HEK293 (cell line): ENCODE data around the gene KANK2.
A peak's percentile ranks its signal among the peaks of the same experiment; 100 is the strongest.

Experiments
- AEBP2 ChIP-seq: fragments of 450-650 bp; formaldehyde crosslinking; IDR thresholded peaks from 2 replicates; pipeline ENCODE4 v1.5.1; 2016; ENCODE audit warnings: missing biosample characterization, missing genetic modification characterization, borderline replicate concordance
- CTCF ChIP-seq: fragments of 450-650 bp; formaldehyde crosslinking; IDR thresholded peaks from 2 replicates; pipeline ENCODE4 v1.5.1; 2016; ENCODE audit warnings: missing biosample characterization, missing genetic modification characterization
- HOXA7 ChIP-seq: sonication (generic); formaldehyde crosslinking; IDR thresholded peaks from 2 replicates; pipeline ENCODE4 v1.8.1; 2022; ENCODE audit warnings: missing genetic modification reagents, borderline replicate concordance
- KLF9 ChIP-seq: fragments of 450-650 bp; formaldehyde crosslinking; IDR thresholded peaks from 2 replicates; pipeline ENCODE4 v1.5.1; 2016; ENCODE audit warnings: missing biosample characterization, missing genetic modification characterization, low read depth
- PRDM1 ChIP-seq: fragments of 450-650 bp; formaldehyde crosslinking; IDR thresholded peaks from 2 replicates; pipeline ENCODE4; 2016; ENCODE audit warnings: missing biosample characterization, missing genetic modification characterization
- SP2 ChIP-seq: fragments of 450-650 bp; formaldehyde crosslinking; IDR thresholded peaks from 2 replicates; pipeline ENCODE4 v1.5.1; 2016; ENCODE audit warnings: missing biosample characterization, missing genetic modification characterization
- SP3 ChIP-seq: fragments of 450-650 bp; formaldehyde crosslinking; IDR thresholded peaks from 2 replicates; pipeline ENCODE4 v1.5.1; 2016; ENCODE audit warnings: missing biosample characterization, missing genetic modification characterization
- SP7 ChIP-seq: fragments of 450-650 bp; formaldehyde crosslinking; IDR thresholded peaks from 2 replicates; pipeline ENCODE4 v1.5.1; 2016; ENCODE audit warnings: missing biosample characterization, missing genetic modification characterization
- TRIM28 ChIP-seq: IDR thresholded peaks from 2 replicates; pipeline ENCODE4 v1.6.1; 2011; ENCODE audit warnings: low read length, control low read depth, borderline replicate concordance
- WT1 ChIP-seq: fragments of 450-650 bp; formaldehyde crosslinking; IDR thresholded peaks from 2 replicates; pipeline ENCODE4 v1.5.1; 2016; ENCODE audit warnings: missing biosample characterization, missing genetic modification characterization
- ZBTB48 ChIP-seq: fragments of 450-650 bp; formaldehyde crosslinking; IDR thresholded peaks from 2 replicates; pipeline ENCODE4 v1.5.1; 2016; ENCODE audit warnings: missing biosample characterization, missing genetic modification characterization
- ZBTB8A ChIP-seq: fragments of 450-650 bp; formaldehyde crosslinking; IDR thresholded peaks from 2 replicates; pipeline ENCODE4 v1.5.1; 2016; ENCODE audit warnings: missing biosample characterization, missing genetic modification characterization
- ZFHX2 ChIP-seq: fragments of 450-650 bp; formaldehyde crosslinking; conservative IDR thresholded peaks from 2 replicates; pipeline ENCODE4 v1.5.1; 2016; ENCODE audit warnings: missing biosample characterization, missing genetic modification characterization
- ZFP41 ChIP-seq: fragments of 450-650 bp; formaldehyde crosslinking; IDR thresholded peaks from 2 replicates; pipeline ENCODE4 v1.5.1; 2016; ENCODE audit warnings: missing biosample characterization, missing genetic modification characterization, borderline replicate concordance
- ZNF138 ChIP-seq: fragments of 450-650 bp; formaldehyde crosslinking; IDR thresholded peaks from 2 replicates; pipeline ENCODE4 v1.5.1; 2016; ENCODE audit warnings: missing biosample characterization, missing genetic modification characterization, borderline replicate concordance
- ZNF174 ChIP-seq: fragments of 450-650 bp; formaldehyde crosslinking; IDR thresholded peaks from 2 replicates; pipeline ENCODE4 v1.5.0; 2017; ENCODE audit warnings: missing biosample characterization, mild to moderate bottlenecking, missing genetic modification characterization
- ZNF19 ChIP-seq: fragments of 450-650 bp; formaldehyde crosslinking; IDR thresholded peaks from 2 replicates; pipeline ENCODE4; 2016; ENCODE audit warnings: missing biosample characterization, missing genetic modification characterization, low read depth
- ZNF221 ChIP-seq: fragments of 450-650 bp; formaldehyde crosslinking; IDR thresholded peaks from 2 replicates; pipeline ENCODE4 v1.5.1; 2017; ENCODE audit warnings: missing biosample characterization, missing genetic modification characterization, borderline replicate concordance
- ZNF248 ChIP-seq: fragments of 450-650 bp; formaldehyde crosslinking; IDR thresholded peaks from 2 replicates; pipeline ENCODE4 v1.5.1; 2017; ENCODE audit warnings: missing biosample characterization, missing genetic modification characterization
- ZNF280D ChIP-seq: fragments of 450-650 bp; formaldehyde crosslinking; IDR thresholded peaks from 2 replicates; pipeline ENCODE4 v1.5.1; 2016; ENCODE audit warnings: missing biosample characterization, missing genetic modification characterization
- ZNF311 ChIP-seq: fragments of 450-650 bp; formaldehyde crosslinking; IDR thresholded peaks from 2 replicates; pipeline ENCODE4 v1.5.1; 2017; ENCODE audit warnings: missing biosample characterization, missing genetic modification characterization, borderline replicate concordance
- ZNF366 ChIP-seq: fragments of 450-650 bp; formaldehyde crosslinking; conservative IDR thresholded peaks from 2 replicates; pipeline ENCODE4 v1.5.1; 2016; ENCODE audit warnings: missing biosample characterization, missing genetic modification characterization
- ZNF37A ChIP-seq: fragments of 450-650 bp; IDR thresholded peaks from 2 replicates; pipeline ENCODE4 v1.5.1; 2018; ENCODE audit warnings: missing biosample characterization, missing genetic modification characterization
- ZNF521 ChIP-seq: fragments of 450-650 bp; formaldehyde crosslinking; IDR thresholded peaks from 2 replicates; pipeline ENCODE4 v1.5.1; 2017; ENCODE audit warnings: missing biosample characterization, mild to moderate bottlenecking, missing genetic modification characterization
- ZNF555 ChIP-seq: fragments of 450-650 bp; formaldehyde crosslinking; conservative IDR thresholded peaks from 2 replicates; pipeline ENCODE4 v1.5.1; 2017; ENCODE audit warnings: missing biosample characterization, mild to moderate bottlenecking, missing genetic modification characterization, inconsistent platforms
- ZNF585B ChIP-seq: fragments of 450-650 bp; formaldehyde crosslinking; IDR thresholded peaks from 2 replicates; pipeline ENCODE4 v1.5.1; 2016; ENCODE audit warnings: missing biosample characterization, missing genetic modification characterization
- ZNF596 ChIP-seq: fragments of 450-650 bp; IDR thresholded peaks from 2 replicates; pipeline ENCODE4 v1.5.0; 2018; ENCODE audit warnings: missing biosample characterization, mild to moderate bottlenecking, missing genetic modification characterization, moderate library complexity
- ZNF623 ChIP-seq: fragments of 450-650 bp; formaldehyde crosslinking; IDR thresholded peaks from 2 replicates; pipeline ENCODE4 v1.5.1; 2016; ENCODE audit warnings: missing biosample characterization, missing genetic modification characterization
- ZNF626 ChIP-seq: fragments of 450-650 bp; sonication (Bioruptor Pico); formaldehyde crosslinking; IDR thresholded peaks from 2 replicates; pipeline ENCODE4 v1.5.1; 2018; ENCODE audit warnings: missing biosample characterization, missing genetic modification characterization, inconsistent platforms
- ZNF639 ChIP-seq: fragments of 450-650 bp; formaldehyde crosslinking; IDR thresholded peaks from 2 replicates; pipeline ENCODE4 v1.5.1; 2016; ENCODE audit warnings: missing biosample characterization, missing genetic modification characterization
- ZNF645 ChIP-seq: fragments of 450-650 bp; formaldehyde crosslinking; IDR thresholded peaks from 2 replicates; pipeline ENCODE4; 2016; ENCODE audit warnings: missing biosample characterization, missing genetic modification characterization
- ZNF664 ChIP-seq: fragments of 450-650 bp; formaldehyde crosslinking; IDR thresholded peaks from 2 replicates; pipeline ENCODE4 v1.5.1; 2016; ENCODE audit warnings: missing biosample characterization, missing genetic modification characterization
- ZNF830 ChIP-seq: fragments of 450-650 bp; IDR thresholded peaks from 2 replicates; pipeline ENCODE4 v1.5.0; 2018; ENCODE audit warnings: missing biosample characterization, missing genetic modification characterization, low read depth, mild to moderate bottlenecking, moderate library complexity
- ZSCAN23 ChIP-seq: fragments of 450-650 bp; formaldehyde crosslinking; IDR thresholded peaks from 2 replicates; pipeline ENCODE4 v1.5.1; 2016; ENCODE audit warnings: missing biosample characterization, missing genetic modification characterization

Gene KANK2

GRCh38 chr19:11142528-11143171 lies 54.7 kb downstream of the KANK2 start (continued):
- TF ChIP-seq ZNF521 (tag by site-specific recombination) (no peak), ZNF664 (tag by site-specific recombination) (no peak), ZNF248 (tag by site-specific recombination) (no peak), ZNF37A (tag by site-specific recombination) (no peak), ZNF138 (tag by site-specific recombination) (no peak), WT1 (tag by site-specific recombination) (peak; percentile 71), CTCF (tag by site-specific recombination) (no peak), ZNF221 (tag by site-specific recombination) (no peak), ZNF645 (tag by site-specific recombination) (0 out of 2 replicates have a peak, but pooled peaks have one; percentile 17), ZSCAN23 (tag by site-specific recombination) (no peak), ZNF623 (no peak), AEBP2 (tag by site-specific recombination) (no peak), ZBTB8A (tag by site-specific recombination) (no peak), TRIM28 (no peak), ZNF19 (tag by site-specific recombination) (no peak), ZNF280D (no peak), ZNF174 (tag by site-specific recombination) (no peak), ZNF596 (no peak), PRDM1 (tag by site-specific recombination) (no peak), ZNF639 (tag by site-specific recombination) (no peak), KLF9 (peak; percentile 63; the same call in 1 of the 2 replicates), HOXA7 (CRISPR knock-in tag) (no peak), ZNF626 (tag by site-specific recombination) (no peak), ZNF311 (tag by site-specific recombination) (no peak), ZNF830 (tag by site-specific recombination) (no peak), ZNF366 (no peak), ZNF585B (tag by site-specific recombination) (no peak), ZFHX2 (tag by site-specific recombination) (no peak), ZNF555 (tag by site-specific recombination) (no peak), SP2 (tag by site-specific recombination) (peak; percentile 53), SP7 (tag by site-specific recombination) (peak; percentile 32; the same call in 1 of the 2 replicates), SP3 (tag by site-specific recombination) (peak; percentile 40), ZBTB48 (tag by site-specific recombination) (0 out of 2 replicates have a peak, but pooled peaks have one; percentile 76), ZFP41 (tag by site-specific recombination) (no peak)
